ENCODE data around the gene DNASE2. TPM values are rescaled to one million over a fixed set of nuclear protein-coding genes. Genes with fewer than 3 reads are reported as not detected.

DNASE2 gene
- total and polyA plus RNA-seq, 3 experiments from 2014 or later, result 20.7 to 61.6 (median 22.4) TPM

GRCh38 chr19:12838886-12839756, 42.1 kb downstream of the DNASE2 start:
- Histone ChIP-seq H3K36me3 (ENCODE audit: insufficient read depth, low read length) (no peaks in the 10 kb centered on the region), H3K4me3 (ENCODE audit: low read length) (peak overlapping the region; percentile 14), H3K9me3 (ENCODE audit: low read length) (no peaks in the 10 kb centered on the region), H3K27me3 (ENCODE audit: insufficient read depth, low read length, poor library complexity, severe bottlenecking) (peaks cover 74% of the 10 kb centered on the region), H3K27ac (ENCODE audit: low read depth, low read length) (no peak overlapping the region), H3K4me1 (ENCODE audit: insufficient read depth, low read length) (peaks cover 24% of the 10 kb centered on the region)
- Mint-ChIP-seq H3K27me3 (peaks cover 73 to 79% of the 10 kb centered on the region in 2 donors), H3K9me3 (peaks cover 0 to 14% (median 2%) of the 10 kb centered on the region in 5 donors), H3K4me1 (peaks cover 28 to 45% (median 41%) of the 10 kb centered on the region in 3 donors), H3K27ac (peak overlapping the region in 6 of 8 donors; percentile 24 to 85 (median 58)), H3K36me3 (peaks cover 0 to 1% (median 0%) of the 10 kb centered on the region in 3 donors), H3K4me3 (peak overlapping the region; percentile 57 to 87 (median 76))
- POLR2A ChIA-PET, result no interaction called here
- CTCF ChIA-PET, result no interaction called here
- DNase-seq, result peak in 3 of 5 donors; percentile 24 to 58 (median 25)

- H3K4me3 ChIP-seq (ENCODE audit: low read length), result peak within 1 kb of the TSS; percentile 14
- no peak within 1 kb of the TSS for H3K27ac ChIP-seq (ENCODE audit: low read depth, low read length)
- DNase-seq, result peak; percentile 45 to 61 (median 50)
- Mint-ChIP-seq H3K36me3 (peaks cover 0 to 1% (median 0%) of the 10 kb centered on the region in 3 donors), H3K27me3 (peaks cover 71 to 73% of the 10 kb centered on the region in 2 donors), H3K9me3 (peaks cover 0 to 14% (median 2%) of the 10 kb centered on the region in 5 donors), H3K4me3 (peak within 1 kb of the TSS; percentile 57 to 87 (median 76)), H3K4me1 (peaks cover 29 to 46% (median 42%) of the 10 kb centered on the region in 3 donors), H3K27ac (peak within 1 kb of the TSS in 6 of 8 donors; percentile 24 to 85 (median 58))
- no peaks in the 10 kb centered on the region for H3K36me3 ChIP-seq (ENCODE audit: insufficient read depth, low read length)
- no peaks in the 10 kb centered on the region for H3K9me3 ChIP-seq (ENCODE audit: low read length)
- H3K4me1 ChIP-seq (ENCODE audit: insufficient read depth, low read length), result peaks cover 25% of the 10 kb centered on the region
- H3K27me3 ChIP-seq (ENCODE audit: insufficient read depth, low read length, poor library complexity, severe bottlenecking), result peaks cover 72% of the 10 kb centered on the region
- ChIA-PET POLR2A (interaction anchor here (0.7 kb wide), 1 partner anchor 29 kb away, joined by 3 read pairs; no protein-coding TSS in a partner anchor), CTCF (no interaction called here)
Measured at GRCh38 chr19:12838182-12838885, 42.9 kb downstream of the DNASE2 start, which contains the start of gene MAST1. Gene MAST1, plus strand, starts transcription at chr19:12838515. Its CDS starts 58 bp downstream, at chr19:12838573.

GRCh38 chr19:12837225-12837624, 44.0 kb downstream of the DNASE2 start:
- no peak for DNase-seq
- Mint-ChIP-seq H3K36me3 (peaks cover 0 to 4% (median 0%) of the 10 kb centered on the region in 3 donors), H3K4me3 (peak overlapping the region in 5 of 7 donors; percentile 5 to 73 (median 47)), H3K9me3 (peaks cover 0 to 14% (median 3%) of the 10 kb centered on the region in 5 donors), H3K4me1 (peaks cover 35 to 55% (median 52%) of the 10 kb centered on the region in 3 donors), H3K27me3 (peaks cover 76 to 78% of the 10 kb centered on the region in 2 donors), H3K27ac (peak overlapping the region in 2 of 8 donors; percentile 41 to 51)
- Histone ChIP-seq H3K9me3 (ENCODE audit: low read length) (no peaks in the 10 kb centered on the region), H3K4me3 (ENCODE audit: low read length) (no peak overlapping the region), H3K27ac (ENCODE audit: low read depth, low read length) (no peak overlapping the region), H3K36me3 (ENCODE audit: insufficient read depth, low read length) (no peaks in the 10 kb centered on the region), H3K4me1 (ENCODE audit: insufficient read depth, low read length) (peaks cover 36% of the 10 kb centered on the region), H3K27me3 (ENCODE audit: insufficient read depth, low read length, poor library complexity, severe bottlenecking) (peaks cover 76% of the 10 kb centered on the region)
- ChIA-PET CTCF (interaction anchor here (1.2 kb wide), 2 partner anchors 10 to 71 kb away, joined by 4 read pairs; no protein-coding TSS in a partner anchor), POLR2A (no interaction called here)

GRCh38 chr19:12836529-12836863, 44.8 kb downstream of the DNASE2 start:
- Histone ChIP-seq H3K4me3 (ENCODE audit: low read length) (no peak overlapping the region), H3K9me3 (ENCODE audit: low read length) (no peaks in the 10 kb centered on the region), H3K27me3 (ENCODE audit: insufficient read depth, low read length, poor library complexity, severe bottlenecking) (peaks cover 76% of the 10 kb centered on the region), H3K4me1 (ENCODE audit: insufficient read depth, low read length) (peaks cover 34% of the 10 kb centered on the region), H3K27ac (ENCODE audit: low read depth, low read length) (no peak overlapping the region), H3K36me3 (ENCODE audit: insufficient read depth, low read length) (no peaks in the 10 kb centered on the region)
- ChIA-PET POLR2A (no interaction called here), CTCF (interaction anchor here (0.6 to 1.2 kb wide), 2 partner anchors 11 to 16 kb away, joined by 4 read pairs; no protein-coding TSS in a partner anchor)
- Mint-ChIP-seq H3K27me3 (peaks cover 79 to 81% of the 10 kb centered on the region in 2 donors), H3K4me3 (peak overlapping the region in 3 of 7 donors; percentile 20 to 53 (median 38)), H3K27ac (no peak overlapping the region), H3K36me3 (peaks cover 0 to 3% (median 0%) of the 10 kb centered on the region in 3 donors), H3K4me1 (peaks cover 41 to 57% (median 54%) of the 10 kb centered on the region in 3 donors), H3K9me3 (peaks cover 0 to 14% (median 3%) of the 10 kb centered on the region in 5 donors)
- no peak for DNase-seq

GRCh38 chr19:12834976-12835757, 46.1 kb downstream of the DNASE2 start:
- peak overlapping the region in 1 of 8 donors; percentile 65 for H3K27ac Mint-ChIP-seq
- H3K9me3 ChIP-seq (ENCODE audit: low read length), result no peaks in the 10 kb centered on the region
- ChIA-PET CTCF (interaction anchor here (1.4 to 1.7 kb wide), 2 partner anchors 39 to 69 kb away, joined by 3 to 4 read pairs; no protein-coding TSS in a partner anchor), POLR2A (no interaction called here)
- peaks cover 32 to 44% (median 43%) of the 10 kb centered on the region in 3 donors for H3K4me1 Mint-ChIP-seq
- H3K4me1 ChIP-seq (ENCODE audit: insufficient read depth, low read length), result peaks cover 27% of the 10 kb centered on the region
- peaks cover 0 to 3% (median 0%) of the 10 kb centered on the region in 3 donors for H3K36me3 Mint-ChIP-seq
- H3K4me3 Mint-ChIP-seq, result peak overlapping the region in 3 of 7 donors; percentile 42 to 49 (median 47)
- no peak overlapping the region for H3K27ac ChIP-seq (ENCODE audit: low read depth, low read length)
- H3K27me3 ChIP-seq (ENCODE audit: insufficient read depth, low read length, poor library complexity, severe bottlenecking), result peaks cover 76% of the 10 kb centered on the region
- no peak for DNase-seq
- H3K9me3 Mint-ChIP-seq, result peaks cover 0 to 12% (median 6%) of the 10 kb centered on the region in 5 donors
- H3K27me3 Mint-ChIP-seq, result peaks cover 80 to 81% of the 10 kb centered on the region in 2 donors
- H3K4me3 ChIP-seq (ENCODE audit: low read length), result no peak overlapping the region
- H3K36me3 ChIP-seq (ENCODE audit: insufficient read depth, low read length), result no peaks in the 10 kb centered on the region

- Histone ChIP-seq H3K4me3 (ENCODE audit: low read length) (no peak within 1 kb of the TSS), H3K36me3 (ENCODE audit: insufficient read depth, low read length) (no peaks in the 10 kb centered on the region), H3K4me1 (ENCODE audit: insufficient read depth, low read length) (peaks cover 27% of the 10 kb centered on the region), H3K27me3 (ENCODE audit: insufficient read depth, low read length, poor library complexity, severe bottlenecking) (peaks cover 76% of the 10 kb centered on the region), H3K9me3 (ENCODE audit: low read length) (no peaks in the 10 kb centered on the region), H3K27ac (ENCODE audit: low read depth, low read length) (no peak within 1 kb of the TSS)
- peak within 1 kb of the TSS in 4 of 8 donors; percentile 34 to 67 (median 51) for H3K27ac Mint-ChIP-seq
- H3K4me1 Mint-ChIP-seq, result peaks cover 32 to 39% (median 38%) of the 10 kb centered on the region in 3 donors
- H3K9me3 Mint-ChIP-seq, result peaks cover 0 to 11% (median 6%) of the 10 kb centered on the region in 5 donors
- H3K27me3 Mint-ChIP-seq, result peaks cover 79 to 80% of the 10 kb centered on the region in 2 donors
- H3K4me3 Mint-ChIP-seq, result peak within 1 kb of the TSS; percentile 41 to 64 (median 50)
- ChIA-PET CTCF (interaction anchor here (1.4 to 1.7 kb wide), 2 partner anchors 38 to 68 kb away, joined by 3 to 4 read pairs; no protein-coding TSS in a partner anchor), POLR2A (no interaction called here)
- peaks cover 0 to 3% (median 0%) of the 10 kb centered on the region in 3 donors for H3K36me3 Mint-ChIP-seq
- no peak for DNase-seq
Measured at GRCh38 chr19:12834566-12834943, 46.7 kb downstream of the DNASE2 start, which contains the start of gene RTBDN. Gene RTBDN, minus strand, starts transcription at chr19:12834579. Its CDS starts 4,600 bp downstream, at chr19:12829979.
